Prostate gland (tissue), 2 donors: ENCODE results near the gene ETV3L. TPM values are rescaled to one million over a fixed set of nuclear protein-coding genes. Genes with fewer than 3 reads are reported as not detected.

Experiments
- DNase-seq: peaks from one replicate; pipeline ENCODE4 v3.0.0-alpha.2; 2019; ENCODE audit warnings: low spot score
- H3K27ac ChIP-seq, 2 donors: fragments of 200-600 bp; sonication (generic); 2 replicates each; pipeline ENCODE4 v1.5.1; 2017 to 2019
- H3K27me3 ChIP-seq: fragments of 200-600 bp; sonication (generic); replicated peaks from 2 replicates; pipeline ENCODE4 v1.5.1; 2019; ENCODE audit not compliant: insufficient read depth
- H3K36me3 ChIP-seq, 2 donors: fragments of 200-600 bp; sonication (generic); 1 replicate in 1 of 2; 2 replicates in 1 of 2; pipeline versions ENCODE4 v1.5.1 to v1.8.1; 2017 to 2019
- H3K4me1 ChIP-seq: fragments of 200-600 bp; sonication (generic); replicated peaks from 2 replicates; pipeline ENCODE4 v1.5.1; 2019
- H3K4me3 ChIP-seq, 2 donors: fragments of 200-600 bp; sonication (generic); 2 replicates each; pipeline ENCODE4 v1.5.1; 2017 to 2019
- H3K9me3 ChIP-seq: fragments of 200-600 bp; sonication (generic); 2 replicates; pipeline ENCODE4 v1.5.1; 2017
- POLR2A ChIP-seq: fragments of 450-650 bp; IDR thresholded peaks from one replicate; pipeline ENCODE4 v1.6.1; 2016; ENCODE audit warnings: antibody characterized with exemption, mild to moderate bottlenecking
- POLR2AphosphoS5 ChIP-seq: sonication (generic); formaldehyde crosslinking; IDR thresholded peaks from one replicate; pipeline ENCODE4 v1.6.1; 2017; ENCODE audit warnings: antibody characterized with exemption
- WGBS: methylation state at CpG from one replicate; pipeline ENCODE4 v1.1.5; 2018; 5-methylcytosine and 5-hydroxymethylcytosine counted together
- intact Hi-C: fragments of 100-400 bp; cut with DNase I; formaldehyde crosslinking; loops from one replicate; pipeline ENCODE4 v1.14.2; 2022
- total RNA-seq, 2 donors: library from RNA; depleted of rRNA; stranded (reverse); fragments of >200 nt; gene quantifications; one replicate each; pipeline ENCODE4 v1.1.0, GENCODE V29; 2016
- TF ChIP-seq, protein P1 (sequence below), 4 experiments: fragments of 200-600 bp in 2 of 4; fragments of 450-650 bp in 2 of 4; sonication (generic) in 2 of 4; IDR thresholded peaks; 1 replicate in 3 of 4; 2 replicates in 1 of 4; pipeline ENCODE4 v1.5.1; 2016 to 2019; ENCODE audit warnings: antibody characterized with exemption in 4 of 4, mild to moderate bottlenecking in 2 of 4, moderate library complexity in 2 of 4

Gene ETV3L
- total RNA-seq, 2 donors from 2014 or later: not detected

DNA sequence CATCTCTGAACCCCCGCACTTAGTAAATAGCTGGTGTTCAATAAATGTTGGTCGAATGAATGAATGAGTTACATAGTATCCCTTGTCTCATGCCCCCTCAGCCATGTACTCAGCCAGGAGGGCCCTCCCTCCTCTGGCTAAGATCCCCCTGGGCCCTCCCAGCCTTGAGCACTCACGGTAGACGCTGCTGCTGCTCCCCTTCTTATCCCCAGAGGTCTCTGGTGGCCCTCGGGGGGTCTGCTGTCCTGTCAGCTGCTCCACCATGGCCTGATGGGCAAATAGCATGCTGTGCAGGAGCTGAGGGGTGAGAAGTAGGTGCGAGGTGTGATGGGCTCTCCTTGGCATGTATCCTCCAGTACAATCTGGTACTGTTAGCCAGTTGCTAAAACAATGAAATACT lies 1.9 kb downstream of the ETV3L start:
- intact Hi-C loops: no loop called here
- 74% methylated on average over 6 of the region's 6 CpGs for WGBS
- no peaks in the 10 kb centered on the region for H3K27me3 ChIP-seq
- no peaks in the 10 kb centered on the region for H3K4me1 ChIP-seq
- no peak for DNase-seq
- H3K9me3 ChIP-seq: no peaks in the 10 kb centered on the region
- H3K36me3 ChIP-seq: no peaks in the 10 kb centered on the region
- no peak overlapping the region for H3K4me3 ChIP-seq
- no peak for TF ChIP-seq POLR2AphosphoS5
- no peak for TF ChIP-seq POLR2A
- TF ChIP-seq, protein P1, sequence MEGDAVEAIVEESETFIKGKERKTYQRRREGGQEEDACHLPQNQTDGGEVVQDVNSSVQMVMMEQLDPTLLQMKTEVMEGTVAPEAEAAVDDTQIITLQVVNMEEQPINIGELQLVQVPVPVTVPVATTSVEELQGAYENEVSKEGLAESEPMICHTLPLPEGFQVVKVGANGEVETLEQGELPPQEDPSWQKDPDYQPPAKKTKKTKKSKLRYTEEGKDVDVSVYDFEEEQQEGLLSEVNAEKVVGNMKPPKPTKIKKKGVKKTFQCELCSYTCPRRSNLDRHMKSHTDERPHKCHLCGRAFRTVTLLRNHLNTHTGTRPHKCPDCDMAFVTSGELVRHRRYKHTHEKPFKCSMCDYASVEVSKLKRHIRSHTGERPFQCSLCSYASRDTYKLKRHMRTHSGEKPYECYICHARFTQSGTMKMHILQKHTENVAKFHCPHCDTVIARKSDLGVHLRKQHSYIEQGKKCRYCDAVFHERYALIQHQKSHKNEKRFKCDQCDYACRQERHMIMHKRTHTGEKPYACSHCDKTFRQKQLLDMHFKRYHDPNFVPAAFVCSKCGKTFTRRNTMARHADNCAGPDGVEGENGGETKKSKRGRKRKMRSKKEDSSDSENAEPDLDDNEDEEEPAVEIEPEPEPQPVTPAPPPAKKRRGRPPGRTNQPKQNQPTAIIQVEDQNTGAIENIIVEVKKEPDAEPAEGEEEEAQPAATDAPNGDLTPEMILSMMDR (IDR thresholded peaks at IDR 0.05): no peak
- H3K27ac ChIP-seq: no peak overlapping the region

DNA sequence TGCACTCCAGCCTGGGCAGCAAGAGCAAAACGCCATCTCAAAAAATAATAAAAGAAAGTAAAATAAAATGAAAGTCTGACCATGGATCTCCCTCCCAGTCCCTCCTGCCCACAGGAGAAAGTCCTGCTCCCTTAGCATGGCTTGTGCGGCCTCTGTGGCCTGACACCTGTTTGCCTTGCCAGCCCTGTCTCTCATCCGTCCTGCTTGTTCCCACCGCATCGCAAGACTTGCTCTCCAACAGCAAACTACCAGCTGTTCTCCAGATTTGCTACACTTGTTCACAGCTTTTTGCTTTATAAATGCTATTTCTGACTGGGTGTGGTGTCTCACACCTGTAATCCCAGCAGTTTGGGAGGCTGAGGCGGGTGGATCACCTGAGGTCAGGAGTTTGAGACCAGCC lies 2.7 kb downstream of the ETV3L start:
- Histone ChIP-seq H3K27ac (no peak overlapping the region), H3K4me3 (no peak overlapping the region), H3K4me1 (no peaks in the 10 kb centered on the region), H3K9me3 (no peaks in the 10 kb centered on the region), H3K27me3 (no peaks in the 10 kb centered on the region), H3K36me3 (no peaks in the 10 kb centered on the region)
- intact Hi-C loops: no loop called here
- 78% methylated on average over 6 of the region's 6 CpGs for WGBS
- TF ChIP-seq POLR2A (no peak), POLR2AphosphoS5 (no peak)
- no peak for DNase-seq

DNA sequence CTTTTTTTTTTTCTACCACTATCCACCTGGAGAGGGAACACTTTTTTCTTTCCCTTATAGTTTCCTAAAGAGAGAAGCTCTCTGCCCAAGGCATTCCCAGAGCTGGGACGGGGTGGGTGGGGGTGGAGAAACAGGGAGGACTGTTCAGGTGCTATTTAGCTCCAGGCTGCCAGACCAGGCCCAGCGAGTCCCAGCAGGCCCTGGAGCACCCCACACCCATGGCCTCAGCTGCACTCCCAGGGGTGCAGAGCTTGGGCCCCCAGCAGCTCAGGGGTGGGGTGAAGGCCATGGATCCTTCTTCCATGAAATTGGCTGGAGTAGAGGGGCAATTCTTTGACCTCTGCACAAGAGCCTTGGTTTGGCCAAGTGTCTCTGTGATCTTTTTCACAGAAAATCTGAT lies 4.1 kb downstream of the ETV3L start:
- no peak for DNase-seq
- H3K27ac ChIP-seq: no peak overlapping the region
- no peak overlapping the region for H3K4me3 ChIP-seq
- intact Hi-C loops: no loop called here
- TF ChIP-seq, protein P1 (IDR thresholded peaks at IDR 0.05): no peak
- TF ChIP-seq POLR2AphosphoS5 (no peak), POLR2A (no peak)
- H3K36me3 ChIP-seq: no peaks in the 10 kb centered on the region
- H3K4me1 ChIP-seq: no peaks in the 10 kb centered on the region
- no peaks in the 10 kb centered on the region for H3K9me3 ChIP-seq
- no peaks in the 10 kb centered on the region for H3K27me3 ChIP-seq
- WGBS: 55% methylated on average over 2 of the region's 2 CpGs

- no peaks in the 10 kb centered on the region for H3K4me1 ChIP-seq
- no peaks in the 10 kb centered on the region for H3K27me3 ChIP-seq
- H3K27ac ChIP-seq: no peak overlapping the region
- DNase-seq: no peak
- 42% methylated on average over 4 of the region's 4 CpGs for WGBS
- no peak overlapping the region for H3K4me3 ChIP-seq
- no peak for TF ChIP-seq POLR2A
- no peak for TF ChIP-seq POLR2AphosphoS5
- TF ChIP-seq, protein P1 (IDR thresholded peaks at IDR 0.05): no peak
- H3K36me3 ChIP-seq: no peaks in the 10 kb centered on the region
- no peaks in the 10 kb centered on the region for H3K9me3 ChIP-seq
- intact Hi-C loops: no loop called here
Observed at GRCh38 chr1:157095091-157095490, 4.5 kb downstream of the ETV3L start.

DNA sequence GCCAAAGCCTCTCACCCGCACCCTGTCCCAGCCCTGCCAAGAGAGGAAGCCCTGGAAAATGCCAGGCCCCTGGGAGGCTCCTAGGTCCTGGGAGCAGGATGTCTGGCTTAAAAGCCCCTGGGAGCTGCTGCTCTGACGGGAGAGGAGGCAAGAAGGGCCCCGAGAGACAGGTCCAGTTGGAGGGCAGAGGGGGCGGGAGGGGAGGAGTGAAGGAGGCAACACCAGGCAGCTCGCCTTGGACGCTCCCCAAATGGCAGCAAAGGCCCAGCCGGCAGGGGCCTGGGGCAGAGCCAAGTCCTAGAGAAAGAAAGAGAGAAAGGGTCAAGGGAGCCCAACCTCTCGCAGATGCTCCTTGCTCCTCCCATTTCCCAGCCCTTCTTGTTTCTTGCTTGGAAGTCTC lies 6.8 kb downstream of the ETV3L start:
- Histone ChIP-seq H3K27me3 (no peaks in the 10 kb centered on the region), H3K4me1 (no peaks in the 10 kb centered on the region), H3K27ac (no peak overlapping the region), H3K4me3 (no peak overlapping the region), H3K9me3 (no peaks in the 10 kb centered on the region), H3K36me3 (no peaks in the 10 kb centered on the region)
- intact Hi-C loops: no loop called here
- no peak for DNase-seq
- TF ChIP-seq POLR2A: no peak
- TF ChIP-seq, protein P1 (IDR thresholded peaks at IDR 0.05): no peak
- no peak for TF ChIP-seq POLR2AphosphoS5
- 43% methylated on average over 8 of the region's 8 CpGs for WGBS
